Small intestine (tissue), 7 donors: ENCODE data around the gene RNF138. TPM values are rescaled to one million over a fixed set of nuclear protein-coding genes. Genes with fewer than 3 reads are reported as not detected.
"Not testable (repeated sequence)": the region's sequence is repeated elsewhere in the genome, so short reads cannot be mapped to it uniquely, and the experiment has no call there.

ENCODE experiments used
- DNase-seq, 2 donors: peaks; one replicate each; pipeline versions ENCODE4 v3.0.0 to v3.0.0-alpha.2; 2013
- FAIRE-seq: peaks from 2 replicates; lab custom pipeline; 2012; peaks lifted over from hg19 to GRCh38; lab: Jason Lieb, UNC
- H3K27ac ChIP-seq, 3 donors: one replicate each; pipeline ENCODE4 v1.5.1; 2013; ENCODE audit warnings: low read length in 2 of 3, mild to moderate bottlenecking in 2 of 3, control low read depth in 1 of 3, inconsistent platforms in 1 of 3, low read depth in 1 of 3, moderate library complexity in 1 of 3
- H3K27me3 ChIP-seq, 3 donors: one replicate each; pipeline ENCODE4 v1.6.1; 2013; ENCODE audit warnings: low read length in 3 of 3, inconsistent platforms in 1 of 3; ENCODE audit not compliant: control insufficient read depth in 3 of 3, insufficient read depth in 3 of 3
- H3K36me3 ChIP-seq, 3 donors: one replicate each; pipeline ENCODE4 v1.6.1; 2013; ENCODE audit warnings: low read length in 3 of 3, inconsistent platforms in 1 of 3, low read depth in 1 of 3, mild to moderate bottlenecking in 1 of 3, moderate library complexity in 1 of 3; ENCODE audit not compliant: control insufficient read depth in 3 of 3, insufficient read depth in 2 of 3
- H3K4me1 ChIP-seq, 3 donors: one replicate each; pipeline ENCODE4 v1.6.1; 2013; ENCODE audit warnings: low read length in 2 of 3, inconsistent platforms in 1 of 3, low read depth in 1 of 3, mild to moderate bottlenecking in 1 of 3, moderate library complexity in 1 of 3; ENCODE audit not compliant: control insufficient read depth in 3 of 3, insufficient read depth in 2 of 3
- H3K4me3 ChIP-seq, 3 donors: one replicate each; pipeline ENCODE4 v1.5.1; 2013; ENCODE audit warnings: low read length in 3 of 3, control low read depth in 1 of 3, inconsistent platforms in 1 of 3, low read depth in 1 of 3, mild to moderate bottlenecking in 1 of 3, moderate library complexity in 1 of 3
- H3K9me3 ChIP-seq, 2 donors: one replicate each; pipeline ENCODE4 v1.6.1; 2013; ENCODE audit warnings: low read depth in 1 of 2, low read length in 1 of 2; ENCODE audit not compliant: control insufficient read depth in 2 of 2, insufficient read depth in 1 of 2
- WGBS, 3 donors: extraction: QIAGEN DNeasy Blood & Tissue Kit; methylation state at CpG; one replicate each; pipeline ENCODE4 v1.1.7; 2013; 5-methylcytosine and 5-hydroxymethylcytosine counted together
- polyA plus RNA-seq, 4 donors: library from polyadenylated mRNA; stranded (reverse) in 3 of 4; unstranded in 1 of 4; fragments of 200-250 nt in 3 of 4; fragments of 120-200 nt in 1 of 4; gene quantifications; one replicate each; pipeline versions ENCODE4 v1.2.1 to v1.2.3, GENCODE V29; 2013
- donor health status: healthy with polysubstance abuse.
- donor health status: control.
- donor health status: control.
- donor health status: Bipolar disorder and iron deficiency.
- donor health status: healthy.

The RNF138 gene
- polyA plus RNA-seq, 4 donors: 9.7 to 35.3 (median 20.0) TPM

GRCh38 chr18:32139835-32140283, 48.2 kb downstream of the RNF138 start:
- Histone ChIP-seq H3K27me3 (no peaks in the 10 kb centered on the region), H3K4me1 (no peaks in the 10 kb centered on the region), H3K9me3 (no peaks in the 10 kb centered on the region), H3K36me3 (no peaks in the 10 kb centered on the region), H3K27ac (no peak overlapping the region), H3K4me3 (no peak overlapping the region)
- WGBS, 3 donors: 77 to 95% (median 86%) methylated on average over 18 to 24 of the region's 24 CpGs
- DNase-seq (no peak), FAIRE-seq (no peak)

DNA sequence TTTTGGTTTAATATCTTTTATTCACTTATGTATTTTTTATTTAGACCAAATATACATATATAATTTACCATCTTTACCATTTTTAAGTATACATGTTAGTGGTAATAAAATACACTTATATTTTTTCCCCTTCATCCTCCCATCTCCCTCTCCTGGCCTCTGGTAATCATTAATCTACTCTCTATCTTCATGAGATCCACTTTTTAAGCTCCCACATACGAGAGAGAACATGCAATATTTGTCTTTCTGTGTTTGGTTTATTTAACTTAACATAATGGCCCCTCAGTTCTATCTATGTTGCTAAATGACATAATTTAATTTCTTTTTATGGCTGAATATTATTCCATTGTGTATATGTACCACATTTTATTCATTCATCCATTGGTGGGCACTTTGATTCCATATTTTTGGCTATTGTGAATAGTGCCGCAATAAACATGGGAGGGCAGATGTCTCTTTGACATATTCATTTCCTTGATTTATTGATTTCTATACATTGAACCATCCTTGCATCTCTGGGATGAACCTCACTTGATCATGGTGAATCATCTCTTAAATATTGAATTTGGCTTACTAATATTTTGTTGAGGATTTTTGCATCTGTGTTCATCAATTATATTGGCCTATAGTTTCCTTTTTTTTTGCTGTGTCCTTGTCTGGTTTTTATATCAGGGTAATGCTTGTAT, 56.7 kb downstream of the RNF138 start:
- H3K27ac ChIP-seq: no peak overlapping the region
- H3K27me3 ChIP-seq: no peaks in the 10 kb centered on the region
- no peaks in the 10 kb centered on the region for H3K36me3 ChIP-seq
- FAIRE-seq: no peak
- 39 to 77% (median 53%) methylated on average over 2 of the region's 2 CpGs for WGBS, 3 donors
- DNase-seq: no peak
- no peak overlapping the region for H3K4me3 ChIP-seq
- peaks cover 0 to 3% of the 10 kb centered on the region in 2 donors for H3K9me3 ChIP-seq
- H3K4me1 ChIP-seq: no peaks in the 10 kb centered on the region

DNA sequence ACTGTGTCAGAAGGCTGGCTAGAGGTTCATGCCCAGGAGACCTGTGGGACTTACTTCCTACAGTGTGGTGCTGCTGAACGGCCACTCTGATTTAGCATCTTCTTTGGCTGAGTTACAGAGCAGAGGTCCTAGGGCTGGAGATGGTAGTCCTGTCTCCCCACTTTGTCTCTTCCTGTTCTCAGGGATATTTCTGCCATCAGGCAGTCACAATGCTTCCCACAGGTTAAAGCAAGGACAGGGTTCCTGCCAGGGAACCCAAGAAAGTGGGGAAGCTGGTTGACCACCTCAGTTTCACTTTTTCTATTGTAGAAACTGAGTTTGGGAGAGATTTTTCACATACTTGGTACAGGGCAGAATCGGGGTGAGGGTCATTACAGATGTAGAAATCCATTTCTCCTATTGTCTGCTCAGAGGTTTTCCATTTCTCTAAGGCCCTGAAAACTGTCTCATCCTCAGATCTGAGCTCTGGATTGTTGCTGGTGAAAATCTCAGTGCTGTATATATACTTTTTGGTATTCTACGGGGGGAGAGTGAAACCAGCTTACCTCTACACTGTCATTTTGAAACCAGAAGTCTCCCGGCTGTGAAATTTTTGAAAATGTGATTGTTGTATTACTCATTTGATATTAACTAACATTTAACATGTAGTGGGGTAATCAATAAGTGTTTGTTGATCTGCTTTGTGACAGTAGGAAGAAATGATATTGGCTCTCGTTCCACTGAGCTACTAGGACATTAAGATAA, 61.2 kb downstream of the RNF138 start:
- Histone ChIP-seq H3K4me3 (no peak overlapping the region), H3K36me3 (no peaks in the 10 kb centered on the region), H3K4me1 (no peaks in the 10 kb centered on the region), H3K27ac (no peak overlapping the region), H3K27me3 (no peaks in the 10 kb centered on the region), H3K9me3 (peaks cover 0 to 3% of the 10 kb centered on the region in 2 donors)
- 77 to 84% (median 78%) methylated on average over 5 of the region's 5 CpGs for WGBS, 3 donors
- FAIRE-seq (no peak), DNase-seq (no peak)

- FAIRE-seq (no peak), DNase-seq (no peak)
- Histone ChIP-seq H3K27me3 (no peaks in the 10 kb centered on the region), H3K36me3 (no peaks in the 10 kb centered on the region), H3K4me3 (no peak overlapping the region), H3K4me1 (peaks cover 0 to 9% (median 2%) of the 10 kb centered on the region in 3 donors), H3K27ac (no peak overlapping the region), H3K9me3 (no peaks in the 10 kb centered on the region)
These were observed 65.2 kb downstream of the RNF138 start for GRCh38 chr18:32156855-32157254.

- WGBS, 3 donors: 67 to 74% (median 73%) methylated on average over 5 of the region's 5 CpGs
- Histone ChIP-seq H3K4me1 (peaks cover 0 to 9% (median 2%) of the 10 kb centered on the region in 3 donors), H3K36me3 (no peaks in the 10 kb centered on the region), H3K4me3 (no peak overlapping the region), H3K27ac (no peak overlapping the region), H3K27me3 (no peaks in the 10 kb centered on the region), H3K9me3 (no peaks in the 10 kb centered on the region)
- DNase-seq (no peak), FAIRE-seq (no peak)
These were observed 65.9 kb downstream of the RNF138 start for GRCh38 chr18:32157580-32157979.

DNA sequence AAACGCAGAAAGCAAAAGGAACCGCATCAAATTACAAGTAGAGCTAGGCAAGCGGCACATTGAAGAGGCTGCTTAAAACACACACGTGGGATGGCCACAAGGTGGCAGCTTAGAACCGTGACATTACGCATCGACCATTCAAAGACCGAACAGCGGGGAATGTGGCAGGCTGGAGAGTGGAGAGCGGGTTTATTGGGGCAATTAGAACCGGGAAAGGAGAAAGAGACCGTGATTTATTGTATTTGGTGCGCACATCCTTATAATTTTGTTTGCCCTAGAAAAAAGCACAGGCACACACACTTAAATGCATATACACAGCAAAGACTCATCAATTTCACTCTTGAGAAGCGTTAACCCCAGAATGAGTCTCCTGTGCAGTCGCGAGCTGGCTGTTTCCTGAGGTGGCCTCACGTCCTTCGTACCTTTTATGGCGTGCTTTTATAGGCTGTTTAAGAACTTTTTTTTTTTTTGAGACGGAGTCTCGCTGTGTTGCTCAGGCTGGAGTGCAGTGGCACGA, 66.5 kb downstream of the RNF138 start:
- H3K4me1 ChIP-seq: peaks cover 0 to 9% (median 2%) of the 10 kb centered on the region in 3 donors
- H3K9me3 ChIP-seq: no peaks in the 10 kb centered on the region
- 2 to 4% (median 3%) methylated on average over 22 of the region's 22 CpGs for WGBS, 3 donors
- H3K36me3 ChIP-seq: no peaks in the 10 kb centered on the region
- peak overlapping the region; percentile 26 to 71 (median 55) for H3K27ac ChIP-seq
- H3K27me3 ChIP-seq: no peaks in the 10 kb centered on the region
- H3K4me3 ChIP-seq: peak overlapping the region in 2 of 3 donors; percentile 40
- no peak for FAIRE-seq
- peak; percentile 95 to 96 for DNase-seq

GRCh38 chr18:32158631-32159030, 67.0 kb downstream of the RNF138 start:
- Histone ChIP-seq H3K27ac (peak overlapping the region; percentile 26 to 71 (median 55)), H3K4me3 (peak overlapping the region in 1 of 3 donors; percentile 40)
- H3K4me1 ChIP-seq, H3K36me3 ChIP-seq, FAIRE-seq, H3K27me3 ChIP-seq, H3K9me3 ChIP-seq: not testable (repeated sequence)
- 13 to 62% (median 40%) methylated on average over 9 of the region's 9 CpGs for WGBS, 3 donors
- peak; percentile 9 to 55 for DNase-seq

GRCh38 chr18:32160547-32160946, 68.9 kb downstream of the RNF138 start:
- Histone ChIP-seq H3K27ac (peak overlapping the region in 2 of 3 donors; percentile 14 to 52), H3K4me3 (no peak overlapping the region), H3K36me3 (no peaks in the 10 kb centered on the region), H3K4me1 (peaks cover 0 to 9% (median 2%) of the 10 kb centered on the region in 3 donors), H3K9me3 (no peaks in the 10 kb centered on the region), H3K27me3 (no peaks in the 10 kb centered on the region)
- DNase-seq (peak; percentile 93 to 99), FAIRE-seq (no peak)
- WGBS, 3 donors: 19 to 44% (median 35%) methylated on average over 2 of the region's 2 CpGs
